ENCODE results near the gene BLOC1S3.
A peak's percentile ranks its signal among the peaks of the same experiment; 100 is the strongest.

The BLOC1S3 gene

DNA sequence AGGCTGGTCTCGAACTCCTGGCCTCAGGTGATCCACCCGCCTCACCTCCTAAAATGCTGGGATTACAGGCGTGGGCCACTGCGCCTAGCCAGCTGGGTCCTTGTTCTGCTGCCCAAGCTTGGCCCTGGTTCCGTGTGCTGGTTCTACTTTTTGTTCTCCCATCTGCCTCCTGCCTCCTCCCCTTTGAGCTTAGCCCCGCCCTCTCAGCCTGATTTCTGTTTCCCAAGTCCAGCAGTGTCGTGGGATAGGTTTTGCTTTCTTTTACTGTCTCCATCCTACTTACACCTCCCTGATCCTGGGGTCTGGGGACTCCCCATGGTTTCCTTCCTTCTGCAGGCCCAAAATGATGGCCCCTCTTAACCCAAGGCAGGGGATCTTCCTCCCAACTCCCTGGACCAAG lies 2.4 kb downstream of the BLOC1S3 start:
- peaks cover 48% of the 10 kb centered on the region for H3K79me2 ChIP-seq (ENCODE audit: control insufficient read depth, low read length)
- no peaks in the 10 kb centered on the region for H3K9me2 ChIP-seq (replicated peaks; ENCODE audit: control insufficient read depth, low read length)
- H3K4me1 ChIP-seq (ENCODE audit: control insufficient read depth, low read length), result peaks cover 25% of the 10 kb centered on the region
- H3K4me2 ChIP-seq (ENCODE audit: low read length), result peak overlapping the region; percentile 96; the same call in 1 of the 2 replicates
- TF ChIP-seq, protein P1, sequence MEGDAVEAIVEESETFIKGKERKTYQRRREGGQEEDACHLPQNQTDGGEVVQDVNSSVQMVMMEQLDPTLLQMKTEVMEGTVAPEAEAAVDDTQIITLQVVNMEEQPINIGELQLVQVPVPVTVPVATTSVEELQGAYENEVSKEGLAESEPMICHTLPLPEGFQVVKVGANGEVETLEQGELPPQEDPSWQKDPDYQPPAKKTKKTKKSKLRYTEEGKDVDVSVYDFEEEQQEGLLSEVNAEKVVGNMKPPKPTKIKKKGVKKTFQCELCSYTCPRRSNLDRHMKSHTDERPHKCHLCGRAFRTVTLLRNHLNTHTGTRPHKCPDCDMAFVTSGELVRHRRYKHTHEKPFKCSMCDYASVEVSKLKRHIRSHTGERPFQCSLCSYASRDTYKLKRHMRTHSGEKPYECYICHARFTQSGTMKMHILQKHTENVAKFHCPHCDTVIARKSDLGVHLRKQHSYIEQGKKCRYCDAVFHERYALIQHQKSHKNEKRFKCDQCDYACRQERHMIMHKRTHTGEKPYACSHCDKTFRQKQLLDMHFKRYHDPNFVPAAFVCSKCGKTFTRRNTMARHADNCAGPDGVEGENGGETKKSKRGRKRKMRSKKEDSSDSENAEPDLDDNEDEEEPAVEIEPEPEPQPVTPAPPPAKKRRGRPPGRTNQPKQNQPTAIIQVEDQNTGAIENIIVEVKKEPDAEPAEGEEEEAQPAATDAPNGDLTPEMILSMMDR (IDR thresholded peaks at IDR 0.05; ENCODE audit: low read depth, low read length, poor library complexity, severe bottlenecking), result no peak
- TF ChIP-seq EZH2phosphoT487 (IDR thresholded peaks at IDR 0.05; ENCODE audit: borderline replicate concordance, low read length), result no peak
- H3K27ac ChIP-seq (ENCODE audit: low read depth, low read length), result no peak overlapping the region
- H3K27me3 ChIP-seq (ENCODE audit: control insufficient read depth, low read length), result no peaks in the 10 kb centered on the region
- H3K36me3 ChIP-seq (ENCODE audit: control insufficient read depth, low read length), result peaks cover 17% of the 10 kb centered on the region
- no peaks in the 10 kb centered on the region for H3F3A ChIP-seq (ENCODE audit: control insufficient read depth, insufficient read depth)
- H4K20me1 ChIP-seq (ENCODE audit: control insufficient read depth, insufficient read depth, low read depth, low read length), result no peaks in the 10 kb centered on the region; the same call in 1 of the 2 replicates
- no peak overlapping the region for H3K4me3 ChIP-seq (ENCODE audit: low read length)
- H3K9me3 ChIP-seq (ENCODE audit: control insufficient read depth, insufficient read depth, low read length), result no peaks in the 10 kb centered on the region

DNA sequence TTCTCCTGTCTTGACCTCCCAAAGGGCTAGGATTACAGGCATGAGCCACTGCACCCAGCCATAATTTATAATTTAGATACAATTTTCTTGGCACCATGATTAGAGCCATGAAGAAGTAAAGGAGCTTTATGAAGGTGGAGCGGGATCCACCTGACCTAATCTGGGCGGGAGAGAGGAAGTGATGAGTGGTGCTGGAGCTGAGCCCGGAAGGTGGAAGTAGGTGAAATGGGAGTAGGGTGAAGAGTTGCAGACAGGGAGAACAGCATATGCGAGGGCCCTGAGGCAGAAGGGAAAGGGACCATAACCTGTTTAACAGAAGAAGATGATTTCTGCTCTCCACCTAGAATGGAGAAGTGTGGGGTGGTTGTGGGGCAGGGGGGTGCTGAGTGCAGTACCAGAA lies 4.2 kb downstream of the BLOC1S3 start:
- TF ChIP-seq EZH2phosphoT487 (IDR thresholded peaks at IDR 0.05; ENCODE audit: borderline replicate concordance, low read length), result no peak
- TF ChIP-seq, protein P1 (IDR thresholded peaks at IDR 0.05; ENCODE audit: low read depth, low read length, poor library complexity, severe bottlenecking), result no peak
- peaks cover 34% of the 10 kb centered on the region for H3K79me2 ChIP-seq (ENCODE audit: control insufficient read depth, low read length)

DNA sequence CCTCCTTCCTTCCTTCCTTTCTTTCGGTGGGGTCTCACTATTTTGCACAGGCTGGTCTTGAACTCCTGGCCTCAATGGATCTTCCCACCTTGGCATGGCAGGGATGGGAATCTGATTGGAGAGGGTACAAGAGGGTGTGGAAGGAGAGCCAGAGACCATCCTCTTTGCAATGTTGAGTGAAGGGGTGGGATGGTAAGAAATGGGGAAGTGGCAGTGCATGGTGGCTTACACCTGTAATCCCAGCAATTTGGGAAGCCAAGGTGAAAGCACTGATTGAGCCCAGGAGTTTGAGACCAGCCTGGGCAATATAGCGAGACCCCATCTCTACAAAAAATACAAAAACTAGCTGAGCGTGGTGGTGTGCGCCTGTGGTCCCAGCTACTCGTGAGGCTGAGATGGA lies 5.5 kb downstream of the BLOC1S3 start:
- Histone ChIP-seq H3K27ac (ENCODE audit: low read depth, low read length) (no peak overlapping the region), H3K4me3 (ENCODE audit: low read length) (no peak overlapping the region), H3K79me2 (ENCODE audit: control insufficient read depth, low read length) (peaks cover 27% of the 10 kb centered on the region), H3K4me2 (ENCODE audit: low read length) (no peak overlapping the region), H3K36me3 (ENCODE audit: control insufficient read depth, low read length) (peaks cover 13% of the 10 kb centered on the region), H3K9me3 (ENCODE audit: control insufficient read depth, insufficient read depth, low read length) (no peaks in the 10 kb centered on the region), H4K20me1 (ENCODE audit: control insufficient read depth, insufficient read depth, low read depth, low read length) (no peaks in the 10 kb centered on the region; the same call in 1 of the 2 replicates), H3K4me1 (ENCODE audit: control insufficient read depth, low read length) (peaks cover 21% of the 10 kb centered on the region), H3K9me2 (replicated peaks; ENCODE audit: control insufficient read depth, low read length) (no peaks in the 10 kb centered on the region), H3F3A (ENCODE audit: control insufficient read depth, insufficient read depth) (no peaks in the 10 kb centered on the region), H3K27me3 (ENCODE audit: control insufficient read depth, low read length) (no peaks in the 10 kb centered on the region)
- TF ChIP-seq EZH2phosphoT487 (IDR thresholded peaks at IDR 0.05; ENCODE audit: borderline replicate concordance, low read length), result no peak
- TF ChIP-seq, protein P1 (IDR thresholded peaks at IDR 0.05; ENCODE audit: low read depth, low read length, poor library complexity, severe bottlenecking), result no peak

More for the DNA sequence above, 4.2 kb downstream of the BLOC1S3 start:
- H3F3A ChIP-seq (ENCODE audit: control insufficient read depth, insufficient read depth), result no peaks in the 10 kb centered on the region
- no peaks in the 10 kb centered on the region for H3K27me3 ChIP-seq (ENCODE audit: control insufficient read depth, low read length)
- peaks cover 21% of the 10 kb centered on the region for H3K4me1 ChIP-seq (ENCODE audit: control insufficient read depth, low read length)
- no peaks in the 10 kb centered on the region for H3K9me2 ChIP-seq (replicated peaks; ENCODE audit: control insufficient read depth, low read length)
- no peak overlapping the region for H3K4me2 ChIP-seq (ENCODE audit: low read length)
- peaks cover 17% of the 10 kb centered on the region for H3K36me3 ChIP-seq (ENCODE audit: control insufficient read depth, low read length)
- no peak overlapping the region for H3K27ac ChIP-seq (ENCODE audit: low read depth, low read length)
- H3K9me3 ChIP-seq (ENCODE audit: control insufficient read depth, insufficient read depth, low read length), result no peaks in the 10 kb centered on the region
- no peak overlapping the region for H3K4me3 ChIP-seq (ENCODE audit: low read length)
- H4K20me1 ChIP-seq (ENCODE audit: control insufficient read depth, insufficient read depth, low read depth, low read length), result no peaks in the 10 kb centered on the region; the same call in 1 of the 2 replicates

All from DOHH2 (cell line).